Stimulated activated CD8-positive, alpha-beta memory T cell treated with anti-CD3 and anti-CD28 coated beads, Interleukin-4, amount 100 ng/mL, for 4 hours (primary cell): ENCODE data around the gene PLEKHM1.
A peak's percentile ranks its signal among the peaks of the same experiment; 100 is the strongest.
"Not testable (repeated sequence)": the region's sequence is repeated elsewhere in the genome, so short reads cannot be mapped to it uniquely, and the experiment has no call there.

Experiments used
- DNase-seq, 2 donors: peaks; one replicate each; pipeline ENCODE4 v3.0.0-alpha.2; 2020; ENCODE audit warnings: low read depth in 2 of 2, low spot score in 1 of 2

Gene PLEKHM1

GRCh38 chr17:45490615-45491433, at the start of gene PLEKHM1:
Gene PLEKHM1 (minus strand): TSS chr17:45490721. CDS start chr17:45482484, 8,237 bp downstream.
- DNase-seq: peak; percentile 64 to 71

DNA sequence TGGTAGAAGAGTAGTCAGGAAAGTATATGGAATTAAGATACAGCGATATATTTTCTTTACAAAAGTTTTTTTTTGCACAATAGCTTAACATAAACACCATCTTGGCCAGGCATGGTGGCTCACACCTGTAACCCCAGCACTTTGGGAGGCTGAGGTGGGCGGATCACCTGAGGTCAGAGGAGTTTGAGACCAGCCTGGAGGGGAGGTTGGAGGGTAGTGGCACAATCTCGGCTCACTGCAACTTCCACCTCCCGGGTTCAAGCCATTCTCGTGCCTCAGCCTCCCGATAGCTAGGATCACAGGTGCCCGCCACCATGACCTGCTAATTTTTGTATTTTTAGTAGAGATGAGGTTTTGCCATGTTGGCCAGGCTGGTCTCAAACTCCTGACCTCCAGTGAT, 47.6 kb upstream of the PLEKHM1 start:
- not testable (repeated sequence) for DNase-seq

DNA sequence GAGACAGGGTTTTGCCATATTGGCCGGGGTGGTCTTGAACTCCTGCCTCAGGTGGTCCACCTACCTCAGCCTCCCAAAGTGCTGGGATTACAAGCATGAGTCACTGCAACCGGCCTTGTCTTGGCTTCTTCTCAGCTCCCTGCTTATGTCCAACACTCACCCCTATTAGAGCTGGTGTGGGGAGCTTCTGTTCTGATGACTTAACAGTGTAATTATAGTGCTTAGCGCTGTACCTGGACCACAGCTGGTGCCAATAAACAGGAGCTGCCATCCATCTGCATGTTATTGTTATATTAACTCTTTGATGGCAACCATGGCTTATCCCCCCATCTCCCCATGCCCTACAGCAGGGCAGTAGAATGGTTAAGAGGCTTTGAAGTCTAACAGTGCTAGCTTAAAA, 15.6 kb upstream of the PLEKHM1 start:
- not testable (repeated sequence) for DNase-seq

GRCh38 chr17:45505183-45505582, 14.7 kb upstream of the PLEKHM1 start:
- not testable (repeated sequence) for DNase-seq

DNA sequence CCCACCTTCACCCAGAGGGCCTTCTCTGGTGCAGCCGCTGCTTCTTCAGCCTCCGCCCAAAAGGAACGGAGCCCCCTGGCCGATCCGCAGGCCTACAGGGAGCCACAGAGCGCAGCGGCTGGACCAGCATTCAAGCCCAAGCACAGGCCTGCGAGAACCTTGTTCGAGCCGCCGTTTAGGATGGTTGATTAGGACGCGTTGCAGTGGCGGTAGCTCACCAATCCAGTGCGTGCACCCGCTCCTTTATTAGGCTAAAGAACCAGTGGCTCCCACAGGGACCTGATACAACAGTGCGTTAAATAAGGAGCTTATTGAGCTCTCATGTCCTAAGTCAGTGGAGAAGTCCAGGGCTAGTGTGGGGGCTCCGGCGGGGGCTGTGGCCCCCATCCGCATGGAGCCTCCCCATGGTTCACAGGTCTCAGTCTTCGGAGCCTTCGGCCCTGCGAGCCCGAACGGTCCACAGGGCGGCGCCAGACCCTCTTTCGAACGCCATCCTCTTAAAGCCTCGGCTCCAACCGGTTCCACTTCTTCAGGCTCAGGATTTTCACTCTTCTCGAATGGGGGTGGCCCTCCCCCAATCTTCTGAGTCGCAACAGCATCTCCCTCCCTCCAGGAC, 10.7 kb upstream of the PLEKHM1 start:
- DNase-seq: not testable (repeated sequence)

GRCh38 chr17:45500478-45500877, 10.0 kb upstream of the PLEKHM1 start:
- not testable (repeated sequence) for DNase-seq

GRCh38 chr17:45499208-45499607, 8.7 kb upstream of the PLEKHM1 start:
- not testable (repeated sequence) for DNase-seq

DNA sequence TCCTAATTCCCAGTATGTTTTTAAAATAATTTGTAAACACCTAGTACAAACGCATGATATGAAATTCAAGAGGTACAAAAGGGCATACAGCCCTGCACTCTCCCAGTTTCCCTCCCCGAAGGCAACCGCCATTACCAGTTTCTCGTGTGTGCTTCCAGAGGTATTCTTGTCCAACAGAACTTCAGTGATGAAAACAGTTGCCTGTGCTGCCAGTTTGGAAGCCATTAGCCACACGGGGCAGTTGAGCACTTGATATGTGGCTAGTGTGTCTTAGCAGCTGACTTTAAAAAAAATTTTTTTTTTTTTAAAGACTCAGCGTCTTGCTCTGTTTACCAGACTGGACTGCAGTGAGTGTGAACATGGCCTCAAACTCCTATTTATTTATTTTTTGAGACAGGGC, 7.9 kb upstream of the PLEKHM1 start:
- not testable (repeated sequence) for DNase-seq

- not testable (repeated sequence) for DNase-seq
These were observed 6.9 kb upstream of the PLEKHM1 start for GRCh38 chr17:45497449-45497848.

- not testable (repeated sequence) for DNase-seq
These were observed 6.0 kb upstream of the PLEKHM1 start for GRCh38 chr17:45496507-45496906.

DNA sequence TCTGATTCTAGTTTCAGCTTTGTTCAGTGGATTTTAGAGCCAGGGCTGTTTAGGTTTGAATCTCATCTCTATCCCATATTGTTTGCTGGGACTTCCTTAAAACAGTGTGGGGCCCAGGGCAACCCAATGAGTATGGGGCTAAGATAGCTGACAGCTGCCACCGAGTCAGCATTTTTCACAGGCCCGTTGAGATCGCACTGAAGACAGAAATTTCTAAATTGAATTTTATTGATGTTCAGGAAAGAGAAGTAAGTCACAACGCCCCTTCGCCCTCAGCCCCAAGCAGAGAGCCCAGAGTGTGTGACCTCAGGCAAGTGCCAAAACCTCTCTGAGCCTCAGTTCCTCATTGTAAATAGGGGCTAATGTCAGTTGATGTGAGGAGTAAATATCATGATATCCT, 4.0 kb upstream of the PLEKHM1 start:
- DNase-seq: not testable (repeated sequence)

- DNase-seq: not testable (repeated sequence)
These were observed 1.6 kb upstream of the PLEKHM1 start for GRCh38 chr17:45492156-45492555.

- not testable (repeated sequence) for DNase-seq
These were observed 323 bp downstream of the PLEKHM1 start for GRCh38 chr17:45490198-45490597.

- not testable (repeated sequence) for DNase-seq
These were observed 2.8 kb downstream of the PLEKHM1 start for GRCh38 chr17:45487704-45488103.

- DNase-seq: not testable (repeated sequence)
These were observed 6.8 kb downstream of the PLEKHM1 start for GRCh38 chr17:45483591-45484216.

- not testable (repeated sequence) for DNase-seq
These were observed 7.3 kb downstream of the PLEKHM1 start for GRCh38 chr17:45483177-45483576.

GRCh38 chr17:45482317-45482716, 8.2 kb downstream of the PLEKHM1 start:
- DNase-seq: not testable (repeated sequence)

DNA sequence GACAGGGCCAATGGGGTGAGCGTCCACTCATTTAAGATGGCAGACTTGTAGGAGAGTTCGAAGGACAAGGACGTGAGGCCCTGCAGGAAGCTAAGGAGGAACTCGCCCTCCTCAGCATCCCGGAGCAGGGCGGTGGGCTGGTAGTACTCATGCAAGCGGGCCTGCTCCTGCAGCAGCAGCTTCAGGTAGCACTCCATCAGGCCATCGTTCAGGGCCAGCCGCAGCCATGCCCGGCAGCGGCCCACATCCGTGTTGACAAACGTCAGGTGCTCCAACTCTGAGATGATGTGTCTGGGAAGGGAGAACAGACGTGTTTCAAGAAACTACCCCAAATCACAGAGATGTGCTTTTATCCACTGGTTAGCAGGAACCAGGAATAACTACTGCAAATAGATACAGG, 15.1 kb downstream of the PLEKHM1 start:
- not testable (repeated sequence) for DNase-seq

DNA sequence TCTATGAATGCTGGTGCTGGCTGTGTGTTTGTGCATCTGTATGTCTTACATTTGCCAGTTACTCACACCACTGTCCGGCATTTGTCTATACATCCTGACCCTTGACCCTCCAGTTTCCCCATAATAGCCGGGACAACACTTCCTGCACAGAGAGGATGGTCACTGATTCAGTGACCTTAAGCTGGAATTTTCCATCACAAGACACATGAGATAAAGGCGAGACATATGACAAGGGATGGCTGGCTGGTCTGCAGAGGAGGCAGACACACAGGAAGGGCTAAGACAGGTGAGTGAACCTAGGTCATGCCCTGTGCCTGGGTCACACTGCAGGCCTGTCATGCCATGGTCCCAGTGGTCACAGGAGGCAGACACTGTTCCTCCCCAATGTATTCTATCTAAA, 18.3 kb downstream of the PLEKHM1 start:
- not testable (repeated sequence) for DNase-seq

GRCh38 chr17:45469204-45469563, 21.3 kb downstream of the PLEKHM1 start:
- DNase-seq: not testable (repeated sequence)

DNA sequence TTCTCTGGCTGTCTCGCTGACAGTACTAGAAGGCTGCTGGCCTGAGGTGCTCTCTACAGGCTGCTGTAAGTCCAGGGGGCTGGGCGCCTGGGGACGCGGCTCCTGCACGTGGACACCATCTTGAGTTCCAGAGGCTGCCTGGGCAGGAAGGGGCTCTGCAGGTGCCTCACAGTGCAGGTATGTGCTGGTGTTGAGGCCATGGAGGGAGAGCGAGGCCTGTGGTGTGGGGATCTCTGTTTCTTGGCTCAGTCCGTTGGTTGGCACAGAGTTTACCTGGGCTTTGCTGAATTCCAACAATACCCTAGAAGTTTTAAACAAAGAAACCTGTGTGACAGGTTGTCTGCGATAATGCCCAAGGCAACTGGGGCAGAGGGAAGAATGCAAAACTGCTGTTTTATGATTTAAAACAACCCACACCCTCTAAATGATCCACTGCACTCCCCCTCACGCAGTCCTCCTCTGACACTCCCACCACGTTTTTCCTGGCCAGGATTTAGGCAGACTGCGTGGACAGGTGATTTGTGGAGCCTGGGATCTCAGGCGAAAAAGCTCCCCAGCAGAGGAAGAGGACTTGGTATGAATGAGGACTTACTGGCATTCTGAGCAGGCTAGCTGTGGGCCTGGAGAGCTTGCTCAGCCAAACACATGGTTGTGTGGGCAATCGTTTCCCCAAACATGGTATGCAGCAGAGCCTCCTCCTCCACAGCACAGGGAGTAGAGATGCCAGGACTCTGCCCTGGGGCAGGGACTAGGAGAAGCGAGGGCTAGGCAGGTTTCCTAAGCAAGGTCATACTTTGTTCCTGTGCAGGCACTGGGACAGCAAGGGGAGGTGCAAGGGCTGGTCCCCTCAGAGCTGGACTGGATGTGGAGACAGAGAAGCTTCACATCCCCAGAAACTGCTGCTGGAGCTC, 22.0 kb downstream of the PLEKHM1 start:
- DNase-seq: not testable (repeated sequence)
